HG02852 (cell line): ENCODE results near the gene ZSWIM5.
A peak's percentile ranks its signal among the peaks of the same experiment; 100 is the strongest.

Experiments
- ATAC-seq: cut with Tn5 transposase; IDR thresholded peaks from one replicate; pipeline ENCODE4 v1.9.1; 2021; ENCODE audit warnings: mild to moderate bottlenecking, moderate library complexity; ENCODE audit not compliant: unreplicated experiment

Gene ZSWIM5

GRCh38 chr1:45037456-45037855, 168.9 kb downstream of the ZSWIM5 start:
- no peak for ATAC-seq

- no peak for ATAC-seq
These were observed 170.6 kb downstream of the ZSWIM5 start for GRCh38 chr1:45035631-45036301.

GRCh38 chr1:45033356-45033755, 173.0 kb downstream of the ZSWIM5 start:
- ATAC-seq, result peak; percentile 54

- no peak for ATAC-seq
These were observed 173.6 kb downstream of the ZSWIM5 start for GRCh38 chr1:45032837-45033236.

GRCh38 chr1:45026446-45026845, 180.0 kb downstream of the ZSWIM5 start:
- ATAC-seq, result no peak

- no peak for ATAC-seq
These were observed 182.7 kb downstream of the ZSWIM5 start for GRCh38 chr1:45023663-45024062.

- ATAC-seq, result peak; percentile 72
These were observed 187.7 kb downstream of the ZSWIM5 start for GRCh38 chr1:45018599-45019230.

GRCh38 chr1:45016767-45017166, 189.6 kb downstream of the ZSWIM5 start:
- ATAC-seq, result no peak

GRCh38 chr1:45016090-45016697, 190.2 kb downstream of the ZSWIM5 start:
- no peak for ATAC-seq

GRCh38 chr1:45015683-45016082, 190.7 kb downstream of the ZSWIM5 start:
- ATAC-seq, result no peak

- ATAC-seq, result no peak
These were observed 191.9 kb downstream of the ZSWIM5 start for GRCh38 chr1:45014321-45015028.

GRCh38 chr1:45013551-45014209, 192.7 kb downstream of the ZSWIM5 start:
- ATAC-seq, result no peak

- ATAC-seq, result no peak
These were observed 193.6 kb downstream of the ZSWIM5 start for GRCh38 chr1:45012639-45013278.

GRCh38 chr1:45011837-45012638, 194.4 kb downstream of the ZSWIM5 start, which contains the start of gene UROD:
UROD (plus strand) TSS chr1:45012254; CDS start chr1:45012266, 12 bp downstream.
- ATAC-seq, result peak; percentile 59

- peak; percentile 76 for ATAC-seq
These were observed 195.3 kb downstream of the ZSWIM5 start, which contains the start of gene HECTD3 for GRCh38 chr1:45010855-45011811. HECTD3 (minus strand) TSS chr1:45011324; CDS start chr1:45011257, 67 bp downstream.

- no peak for ATAC-seq
These were observed 196.2 kb downstream of the ZSWIM5 start for GRCh38 chr1:45009956-45010854.

- no peak for ATAC-seq
These were observed 197.0 kb downstream of the ZSWIM5 start for GRCh38 chr1:45009296-45009865.
